Measurements from ENCODE around the gene RBAK.
"Not testable (repeated sequence)": the region's sequence is repeated elsewhere in the genome, so short reads cannot be mapped to it uniquely, and the experiment has no call there.

The RBAK gene

GRCh38 chr7:5001911-5002310, 43.7 kb upstream of the RBAK start:
- TF ChIP-seq EZH2 (IDR thresholded peaks at IDR 0.05; ENCODE audit: borderline replicate concordance, low read length) (no peak), CTCF (IDR thresholded peaks at IDR 0.05; ENCODE audit: low read length) (no peak)
- no peaks in the 10 kb centered on the region for H3K27me3 ChIP-seq (ENCODE audit: insufficient read depth, low read length)
- no peak overlapping the region for H3K4me3 ChIP-seq (ENCODE audit: low read depth, low read length, poor library complexity, severe bottlenecking)
- no peaks in the 10 kb centered on the region for H3K79me2 ChIP-seq (ENCODE audit: insufficient read depth, low read length)
- H2AFZ ChIP-seq (ENCODE audit: low read length): no peak overlapping the region
- no peaks in the 10 kb centered on the region for H4K20me1 ChIP-seq (ENCODE audit: insufficient read depth, low read length)
- no peak overlapping the region for H3K4me2 ChIP-seq (ENCODE audit: low read length)
- peaks cover 19% of the 10 kb centered on the region for H3K36me3 ChIP-seq (ENCODE audit: insufficient read depth, low read length)
- no peaks in the 10 kb centered on the region for H3F3A ChIP-seq (ENCODE audit: insufficient read depth, low read length)
- H3K4me1 ChIP-seq (ENCODE audit: insufficient read depth, low read length, severe bottlenecking): no peaks in the 10 kb centered on the region
- no peaks in the 10 kb centered on the region for H3K9me3 ChIP-seq (ENCODE audit: low read length)
- H3K9ac ChIP-seq (ENCODE audit: low read length): no peak overlapping the region
- H3K27ac ChIP-seq (ENCODE audit: low read depth, low read length, poor library complexity, severe bottlenecking): no peak overlapping the region
- H3K9me2 ChIP-seq (ENCODE audit: low read depth, low read length): no peaks in the 10 kb centered on the region

GRCh38 chr7:5005066-5005465, 40.6 kb upstream of the RBAK start:
- Histone ChIP-seq H3K27me3 (ENCODE audit: insufficient read depth, low read length) (no peaks in the 10 kb centered on the region), H3K4me2 (ENCODE audit: low read length) (no peak overlapping the region), H3K9ac (ENCODE audit: low read length) (no peak overlapping the region), H3K4me1 (ENCODE audit: insufficient read depth, low read length, severe bottlenecking) (no peaks in the 10 kb centered on the region), H3K4me3 (ENCODE audit: low read depth, low read length, poor library complexity, severe bottlenecking) (no peak overlapping the region), H2AFZ (ENCODE audit: low read length) (no peak overlapping the region), H3K27ac (ENCODE audit: low read depth, low read length, poor library complexity, severe bottlenecking) (no peak overlapping the region), H3K9me3 (ENCODE audit: low read length) (no peaks in the 10 kb centered on the region), H3K79me2 (ENCODE audit: insufficient read depth, low read length) (no peaks in the 10 kb centered on the region), H4K20me1 (ENCODE audit: insufficient read depth, low read length) (no peaks in the 10 kb centered on the region), H3F3A (ENCODE audit: insufficient read depth, low read length) (no peaks in the 10 kb centered on the region), H3K36me3 (ENCODE audit: insufficient read depth, low read length) (peaks cover 11% of the 10 kb centered on the region), H3K9me2 (ENCODE audit: low read depth, low read length) (no peaks in the 10 kb centered on the region)
- TF ChIP-seq EZH2 (IDR thresholded peaks at IDR 0.05; ENCODE audit: borderline replicate concordance, low read length) (no peak), CTCF (IDR thresholded peaks at IDR 0.05; ENCODE audit: low read length) (no peak)

GRCh38 chr7:5012985-5013384, 32.7 kb upstream of the RBAK start:
- Histone ChIP-seq H3K9me2 (ENCODE audit: low read depth, low read length) (no peaks in the 10 kb centered on the region), H3K36me3 (ENCODE audit: insufficient read depth, low read length) (peaks cover 8% of the 10 kb centered on the region), H3K27ac (ENCODE audit: low read depth, low read length, poor library complexity, severe bottlenecking) (no peak overlapping the region), H3K9me3 (ENCODE audit: low read length) (no peaks in the 10 kb centered on the region), H2AFZ (ENCODE audit: low read length) (no peak overlapping the region), H3K27me3 (ENCODE audit: insufficient read depth, low read length) (no peaks in the 10 kb centered on the region), H3K79me2 (ENCODE audit: insufficient read depth, low read length) (no peaks in the 10 kb centered on the region), H3F3A (ENCODE audit: insufficient read depth, low read length) (no peaks in the 10 kb centered on the region), H3K4me3 (ENCODE audit: low read depth, low read length, poor library complexity, severe bottlenecking) (no peak overlapping the region), H3K9ac (ENCODE audit: low read length) (no peak overlapping the region), H3K4me2 (ENCODE audit: low read length) (no peak overlapping the region), H3K4me1 (ENCODE audit: insufficient read depth, low read length, severe bottlenecking) (no peaks in the 10 kb centered on the region), H4K20me1 (ENCODE audit: insufficient read depth, low read length) (no peaks in the 10 kb centered on the region)
- TF ChIP-seq CTCF (IDR thresholded peaks at IDR 0.05; ENCODE audit: low read length): no peak
- TF ChIP-seq EZH2 (IDR thresholded peaks at IDR 0.05; ENCODE audit: borderline replicate concordance, low read length): no peak

- H3F3A ChIP-seq (ENCODE audit: insufficient read depth, low read length); H3K27ac ChIP-seq (ENCODE audit: low read depth, low read length, poor library complexity, severe bottlenecking); H3K4me2 ChIP-seq (ENCODE audit: low read length); H4K20me1 ChIP-seq (ENCODE audit: insufficient read depth, low read length); H3K9ac ChIP-seq (ENCODE audit: low read length); H3K27me3 ChIP-seq (ENCODE audit: insufficient read depth, low read length); H3K9me2 ChIP-seq (ENCODE audit: low read depth, low read length); H3K36me3 ChIP-seq (ENCODE audit: insufficient read depth, low read length); H3K4me1 ChIP-seq (ENCODE audit: insufficient read depth, low read length, severe bottlenecking); H3K4me3 ChIP-seq (ENCODE audit: low read depth, low read length, poor library complexity, severe bottlenecking); H3K79me2 ChIP-seq (ENCODE audit: insufficient read depth, low read length); H3K9me3 ChIP-seq (ENCODE audit: low read length); H2AFZ ChIP-seq (ENCODE audit: low read length): not testable (repeated sequence)
Measured at GRCh38 chr7:5015936-5016335, 29.7 kb upstream of the RBAK start.

- not testable (repeated sequence) for H4K20me1 ChIP-seq (ENCODE audit: insufficient read depth, low read length); H3K79me2 ChIP-seq (ENCODE audit: insufficient read depth, low read length); H3K27ac ChIP-seq (ENCODE audit: low read depth, low read length, poor library complexity, severe bottlenecking); H3K9me2 ChIP-seq (ENCODE audit: low read depth, low read length); H3K9me3 ChIP-seq (ENCODE audit: low read length); H3F3A ChIP-seq (ENCODE audit: insufficient read depth, low read length); H3K9ac ChIP-seq (ENCODE audit: low read length); H2AFZ ChIP-seq (ENCODE audit: low read length); H3K36me3 ChIP-seq (ENCODE audit: insufficient read depth, low read length); H3K4me1 ChIP-seq (ENCODE audit: insufficient read depth, low read length, severe bottlenecking); H3K27me3 ChIP-seq (ENCODE audit: insufficient read depth, low read length); H3K4me2 ChIP-seq (ENCODE audit: low read length); H3K4me3 ChIP-seq (ENCODE audit: low read depth, low read length, poor library complexity, severe bottlenecking)
Measured at GRCh38 chr7:5017626-5018025, 28.0 kb upstream of the RBAK start.
